ENCODE data around the gene TFDP2.

DNA sequence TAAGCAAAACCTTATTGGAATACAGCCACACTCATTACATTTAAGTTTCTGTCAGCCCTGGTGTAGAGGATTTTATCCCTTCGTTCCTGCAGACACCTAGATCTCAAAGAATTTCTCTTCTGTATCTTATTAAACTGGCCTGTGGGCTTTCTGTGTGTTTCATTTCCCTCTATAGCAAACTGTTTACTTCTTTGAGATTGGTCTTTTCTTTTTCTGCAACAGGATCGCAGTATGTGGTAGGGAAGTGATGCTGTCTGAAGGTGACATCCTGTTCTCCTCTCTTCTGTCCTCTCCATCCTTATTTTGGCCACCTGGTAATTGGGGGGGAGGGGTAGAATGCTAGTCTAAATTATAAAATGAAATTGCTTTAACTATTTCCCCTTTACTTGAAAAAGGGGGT lies 247.4 kb downstream of the TFDP2 start:
- TF ChIP-seq, protein P1, sequence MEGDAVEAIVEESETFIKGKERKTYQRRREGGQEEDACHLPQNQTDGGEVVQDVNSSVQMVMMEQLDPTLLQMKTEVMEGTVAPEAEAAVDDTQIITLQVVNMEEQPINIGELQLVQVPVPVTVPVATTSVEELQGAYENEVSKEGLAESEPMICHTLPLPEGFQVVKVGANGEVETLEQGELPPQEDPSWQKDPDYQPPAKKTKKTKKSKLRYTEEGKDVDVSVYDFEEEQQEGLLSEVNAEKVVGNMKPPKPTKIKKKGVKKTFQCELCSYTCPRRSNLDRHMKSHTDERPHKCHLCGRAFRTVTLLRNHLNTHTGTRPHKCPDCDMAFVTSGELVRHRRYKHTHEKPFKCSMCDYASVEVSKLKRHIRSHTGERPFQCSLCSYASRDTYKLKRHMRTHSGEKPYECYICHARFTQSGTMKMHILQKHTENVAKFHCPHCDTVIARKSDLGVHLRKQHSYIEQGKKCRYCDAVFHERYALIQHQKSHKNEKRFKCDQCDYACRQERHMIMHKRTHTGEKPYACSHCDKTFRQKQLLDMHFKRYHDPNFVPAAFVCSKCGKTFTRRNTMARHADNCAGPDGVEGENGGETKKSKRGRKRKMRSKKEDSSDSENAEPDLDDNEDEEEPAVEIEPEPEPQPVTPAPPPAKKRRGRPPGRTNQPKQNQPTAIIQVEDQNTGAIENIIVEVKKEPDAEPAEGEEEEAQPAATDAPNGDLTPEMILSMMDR (IDR thresholded peaks at IDR 0.05; ENCODE audit: low read depth, low read length, poor library complexity, severe bottlenecking): no peak
- TF ChIP-seq EZH2phosphoT487 (IDR thresholded peaks at IDR 0.05; ENCODE audit: borderline replicate concordance, low read length): no peak

Measured in DOHH2 (cell line).